ENCODE data around the gene CWC22. TPM values are rescaled to one million over a fixed set of nuclear protein-coding genes. Genes with fewer than 3 reads are reported as not detected.

Gene CWC22
- polyA plus RNA-seq, 1 donor from 2014 or later: 16.0 TPM

DNA sequence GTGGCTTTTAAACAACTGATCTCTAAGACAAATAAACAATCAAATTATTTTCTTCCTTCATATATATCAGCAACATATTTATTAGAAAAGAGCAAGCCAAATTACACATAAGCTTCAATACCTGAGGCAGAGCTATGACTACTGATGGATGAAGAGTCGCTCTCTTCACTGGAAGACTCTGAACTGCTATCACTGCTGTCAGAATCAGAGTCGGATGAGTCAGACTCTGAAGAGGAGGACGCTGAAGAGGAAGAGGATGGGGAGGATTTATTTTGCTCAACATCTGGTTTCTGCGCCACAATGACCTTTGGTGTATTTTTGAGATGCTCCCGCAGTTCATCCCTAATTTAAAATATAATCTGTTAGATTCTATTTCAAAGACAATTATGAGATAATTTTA, 56.7 kb downstream of the CWC22 start:
- Histone ChIP-seq H3K27ac (ENCODE audit: low read length) (no peak overlapping the region), H3K9me3 (ENCODE audit: low read length) (no peaks in the 10 kb centered on the region), H3K4me3 (ENCODE audit: low read length) (no peak overlapping the region), H3K4me2 (ENCODE audit: low read length) (no peak overlapping the region), H2AFZ (ENCODE audit: low read depth, low read length) (no peak overlapping the region), H3F3A (ENCODE audit: insufficient read depth, low read length, poor library complexity, severe bottlenecking) (no peaks in the 10 kb centered on the region), H3K9me2 (ENCODE audit: insufficient read depth, low read length) (no peaks in the 10 kb centered on the region), H3K79me2 (replicated peaks; ENCODE audit: insufficient read depth, low read length) (no peaks in the 10 kb centered on the region), H3K27me3 (ENCODE audit: insufficient read depth, low read depth, low read length) (no peaks in the 10 kb centered on the region), H3K9ac (ENCODE audit: low read length) (no peak overlapping the region), H3K36me3 (ENCODE audit: insufficient read depth, low read length) (peaks cover 23% of the 10 kb centered on the region), H4K20me1 (ENCODE audit: insufficient read depth) (no peaks in the 10 kb centered on the region)
- TF ChIP-seq SMC3 (conservative IDR thresholded peaks at IDR 0.05; ENCODE audit: poor library complexity) (no peak), MXI1 (conservative IDR thresholded peaks at IDR 0.05; ENCODE audit: poor library complexity, severe bottlenecking) (no peak), EP300 (conservative IDR thresholded peaks at IDR 0.05; ENCODE audit: poor library complexity, severe bottlenecking) (no peak), POLR2AphosphoS5 (IDR thresholded peaks at IDR 0.05) (no peak), CTCF (IDR thresholded peaks at IDR 0.05; ENCODE audit: poor library complexity, severe bottlenecking) (no peak), EZH2 (IDR thresholded peaks at IDR 0.05; ENCODE audit: borderline replicate concordance, insufficient read depth, low read length, poor library complexity, severe bottlenecking) (no peak), RAD21 (conservative IDR thresholded peaks at IDR 0.05) (no peak), TAF1 (IDR thresholded peaks at IDR 0.05; ENCODE audit: low read depth) (no peak)
- TF ChIP-seq, protein P1, sequence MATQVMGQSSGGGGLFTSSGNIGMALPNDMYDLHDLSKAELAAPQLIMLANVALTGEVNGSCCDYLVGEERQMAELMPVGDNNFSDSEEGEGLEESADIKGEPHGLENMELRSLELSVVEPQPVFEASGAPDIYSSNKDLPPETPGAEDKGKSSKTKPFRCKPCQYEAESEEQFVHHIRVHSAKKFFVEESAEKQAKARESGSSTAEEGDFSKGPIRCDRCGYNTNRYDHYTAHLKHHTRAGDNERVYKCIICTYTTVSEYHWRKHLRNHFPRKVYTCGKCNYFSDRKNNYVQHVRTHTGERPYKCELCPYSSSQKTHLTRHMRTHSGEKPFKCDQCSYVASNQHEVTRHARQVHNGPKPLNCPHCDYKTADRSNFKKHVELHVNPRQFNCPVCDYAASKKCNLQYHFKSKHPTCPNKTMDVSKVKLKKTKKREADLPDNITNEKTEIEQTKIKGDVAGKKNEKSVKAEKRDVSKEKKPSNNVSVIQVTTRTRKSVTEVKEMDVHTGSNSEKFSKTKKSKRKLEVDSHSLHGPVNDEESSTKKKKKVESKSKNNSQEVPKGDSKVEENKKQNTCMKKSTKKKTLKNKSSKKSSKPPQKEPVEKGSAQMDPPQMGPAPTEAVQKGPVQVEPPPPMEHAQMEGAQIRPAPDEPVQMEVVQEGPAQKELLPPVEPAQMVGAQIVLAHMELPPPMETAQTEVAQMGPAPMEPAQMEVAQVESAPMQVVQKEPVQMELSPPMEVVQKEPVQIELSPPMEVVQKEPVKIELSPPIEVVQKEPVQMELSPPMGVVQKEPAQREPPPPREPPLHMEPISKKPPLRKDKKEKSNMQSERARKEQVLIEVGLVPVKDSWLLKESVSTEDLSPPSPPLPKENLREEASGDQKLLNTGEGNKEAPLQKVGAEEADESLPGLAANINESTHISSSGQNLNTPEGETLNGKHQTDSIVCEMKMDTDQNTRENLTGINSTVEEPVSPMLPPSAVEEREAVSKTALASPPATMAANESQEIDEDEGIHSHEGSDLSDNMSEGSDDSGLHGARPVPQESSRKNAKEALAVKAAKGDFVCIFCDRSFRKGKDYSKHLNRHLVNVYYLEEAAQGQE (IDR thresholded peaks at IDR 0.05; ENCODE audit: borderline replicate concordance): no peak

GRCh38 chr2:179949438-179949837, 57.7 kb downstream of the CWC22 start:
- no peak overlapping the region for H3K27ac ChIP-seq (ENCODE audit: low read length)
- no peak overlapping the region for H3K4me3 ChIP-seq (ENCODE audit: low read length)
- no peaks in the 10 kb centered on the region for H4K20me1 ChIP-seq (ENCODE audit: insufficient read depth)
- no peaks in the 10 kb centered on the region for H3K9me2 ChIP-seq (ENCODE audit: insufficient read depth, low read length)
- no peaks in the 10 kb centered on the region for H3K79me2 ChIP-seq (replicated peaks; ENCODE audit: insufficient read depth, low read length)
- TF ChIP-seq SMC3 (conservative IDR thresholded peaks at IDR 0.05; ENCODE audit: poor library complexity) (no peak), MXI1 (conservative IDR thresholded peaks at IDR 0.05; ENCODE audit: poor library complexity, severe bottlenecking) (no peak), CTCF (IDR thresholded peaks at IDR 0.05; ENCODE audit: poor library complexity, severe bottlenecking) (no peak), POLR2AphosphoS5 (IDR thresholded peaks at IDR 0.05) (no peak), RAD21 (conservative IDR thresholded peaks at IDR 0.05) (no peak), EZH2 (IDR thresholded peaks at IDR 0.05; ENCODE audit: borderline replicate concordance, insufficient read depth, low read length, poor library complexity, severe bottlenecking) (no peak), TAF1 (IDR thresholded peaks at IDR 0.05; ENCODE audit: low read depth) (no peak), EP300 (conservative IDR thresholded peaks at IDR 0.05; ENCODE audit: poor library complexity, severe bottlenecking) (no peak)
- TF ChIP-seq, protein P1 (IDR thresholded peaks at IDR 0.05; ENCODE audit: borderline replicate concordance): no peak
- H3F3A ChIP-seq (ENCODE audit: insufficient read depth, low read length, poor library complexity, severe bottlenecking): no peaks in the 10 kb centered on the region
- no peak overlapping the region for H2AFZ ChIP-seq (ENCODE audit: low read depth, low read length)
- no peak overlapping the region for H3K4me2 ChIP-seq (ENCODE audit: low read length)
- H3K27me3 ChIP-seq (ENCODE audit: insufficient read depth, low read depth, low read length): no peaks in the 10 kb centered on the region
- no peak overlapping the region for H3K9ac ChIP-seq (ENCODE audit: low read length)
- H3K9me3 ChIP-seq (ENCODE audit: low read length): no peaks in the 10 kb centered on the region
- peaks cover 22% of the 10 kb centered on the region for H3K36me3 ChIP-seq (ENCODE audit: insufficient read depth, low read length)

Data from neural cell (in vitro differentiated cells).